GM10248 (cell line): Measurements from ENCODE around the gene CDKL4.
"Not testable (repeated sequence)": the region's sequence is repeated elsewhere in the genome, so short reads cannot be mapped to it uniquely, and the experiment has no call there.

Experiments
- CTCF ChIA-PET: fragments of 300-600 bp; sonication (Branson Sonifier 250); formaldehyde crosslinking; extraction: SDS; loops from one replicate; lab custom pipeline; 2021; ENCODE audit warnings: antibody characterized with exemption; lab: Yijun Ruan, JAX
- POLR2A ChIA-PET: fragments of 350-650 bp; sonication (Branson Sonifier 250); formaldehyde crosslinking; extraction: SDS; loops from one replicate; lab custom pipeline; 2020; ENCODE audit warnings: antibody characterized with exemption; lab: Yijun Ruan, JAX
- DNase-seq: peaks from one replicate; pipeline ENCODE4 v3.0.0; 2012; ENCODE audit errors: extremely low spot score
- CTCF ChIP-seq: IDR thresholded peaks from 2 replicates; pipeline ENCODE4 v1.5.1; 2012; ENCODE audit warnings: mild to moderate bottlenecking, low read depth; ENCODE audit errors: extremely low read depth, missing control alignments, control extremely low read depth

The CDKL4 gene

GRCh38 chr2:39158351-39158750 is 85.4 kb downstream of the CDKL4 start:
- no peak for TF ChIP-seq CTCF
- no peak for DNase-seq
- ChIA-PET CTCF (interaction anchor here (0.7 to 1.7 kb wide), 2 partner anchors 10 to 32 kb away, joined by 3 to 5 read pairs; no protein-coding TSS in a partner anchor), POLR2A (no interaction called here)

GRCh38 chr2:39156846-39157245 is 86.9 kb downstream of the CDKL4 start:
- POLR2A ChIA-PET = no interaction called here
- no peak for DNase-seq
- no peak for TF ChIP-seq CTCF
- CTCF ChIA-PET = interaction anchor here (1.7 kb wide), 1 partner anchor 12 kb away, joined by 5 read pairs; no protein-coding TSS in a partner anchor

- CTCF ChIA-PET = interaction anchor here (0.9 kb wide), 1 partner anchor 11 kb away, joined by 3 read pairs; no protein-coding TSS in a partner anchor
- no peak for TF ChIP-seq CTCF
- DNase-seq = no peak
- POLR2A ChIA-PET = no interaction called here
Measured at GRCh38 chr2:39156107-39156506, 87.7 kb downstream of the CDKL4 start.

- DNase-seq, POLR2A ChIA-PET: not testable (repeated sequence)
- CTCF ChIA-PET = interaction anchor here (0.9 to 1.3 kb wide), 4 partner anchors 11 to 74 kb away, joined by 3 to 4 read pairs (median 3); no protein-coding TSS in a partner anchor
Measured at GRCh38 chr2:39155573-39155972, 88.2 kb downstream of the CDKL4 start.

- CTCF ChIA-PET = interaction anchor here (0.9 to 1.3 kb wide), 3 partner anchors 50 to 74 kb away, joined by 3 to 4 read pairs (median 3); no protein-coding TSS in a partner anchor
- POLR2A ChIA-PET = no interaction called here
Measured at GRCh38 chr2:39154944-39155343, 88.8 kb downstream of the CDKL4 start.

GRCh38 chr2:39153312-39153711 is 90.5 kb downstream of the CDKL4 start:
- DNase-seq = no peak
- TF ChIP-seq CTCF = no peak
- POLR2A ChIA-PET = no interaction called here
- CTCF ChIA-PET = no interaction called here

More at GRCh38 chr2:39154944-39155343, 88.8 kb downstream of the CDKL4 start:
- TF ChIP-seq CTCF = no peak
- no peak for DNase-seq

GRCh38 chr2:39152504-39152903 is 91.3 kb downstream of the CDKL4 start:
- ChIA-PET POLR2A (no interaction called here), CTCF (no interaction called here)
- DNase-seq = no peak
- TF ChIP-seq CTCF = no peak
